DMS 273 treated with DMSO at 0.1 percent for 48 hours (cell line): ENCODE results near the gene TMEM178A.
A peak's percentile ranks its signal among the peaks of the same experiment; 100 is the strongest.

Experiments used
- DNase-seq: peaks from one replicate; lab custom pipeline; 2025; lab: John Stamatoyannopoulos, UW

The TMEM178A gene

GRCh38 chr2:39679805-39680204 is 14.1 kb downstream of the TMEM178A start:
- DNase-seq = no peak

- no peak for DNase-seq
These were observed 16.5 kb downstream of the TMEM178A start for GRCh38 chr2:39682066-39682692.

- DNase-seq = no peak
These were observed 17.4 kb downstream of the TMEM178A start for GRCh38 chr2:39683022-39683699.

- DNase-seq = no peak
These were observed 18.7 kb downstream of the TMEM178A start for GRCh38 chr2:39684464-39684863.

- no peak for DNase-seq
These were observed 19.4 kb downstream of the TMEM178A start for GRCh38 chr2:39685126-39685525.

- no peak for DNase-seq
These were observed 20.7 kb downstream of the TMEM178A start for GRCh38 chr2:39686456-39686855.

GRCh38 chr2:39688181-39688580 is 22.5 kb downstream of the TMEM178A start:
- no peak for DNase-seq

- no peak for DNase-seq
These were observed 23.6 kb downstream of the TMEM178A start for GRCh38 chr2:39689272-39689841.

GRCh38 chr2:39689876-39690275 is 24.2 kb downstream of the TMEM178A start:
- DNase-seq = no peak

- no peak for DNase-seq
These were observed 27.5 kb downstream of the TMEM178A start for GRCh38 chr2:39693245-39693644.

GRCh38 chr2:39696101-39696553 is 30.4 kb downstream of the TMEM178A start:
- peak; percentile 92 for DNase-seq

- peak; percentile 81 for DNase-seq
These were observed 31.1 kb downstream of the TMEM178A start for GRCh38 chr2:39696838-39697237.

GRCh38 chr2:39697454-39697853 is 31.7 kb downstream of the TMEM178A start:
- DNase-seq = peak; percentile 68

- DNase-seq = no peak
These were observed 35.4 kb downstream of the TMEM178A start for GRCh38 chr2:39701137-39701536.

- peak; percentile 21 for DNase-seq
These were observed 37.6 kb downstream of the TMEM178A start for GRCh38 chr2:39703181-39703872.

GRCh38 chr2:39704540-39704939 is 38.8 kb downstream of the TMEM178A start:
- DNase-seq = no peak

GRCh38 chr2:39705638-39706037 is 39.9 kb downstream of the TMEM178A start:
- no peak for DNase-seq

- no peak for DNase-seq
These were observed 40.6 kb downstream of the TMEM178A start for GRCh38 chr2:39706312-39706711.

- DNase-seq = no peak
These were observed 41.2 kb downstream of the TMEM178A start for GRCh38 chr2:39706945-39707344.

GRCh38 chr2:39708003-39708402 is 42.3 kb downstream of the TMEM178A start:
- no peak for DNase-seq

GRCh38 chr2:39710807-39711206 is 45.1 kb downstream of the TMEM178A start:
- no peak for DNase-seq

- DNase-seq = no peak
These were observed 47.2 kb downstream of the TMEM178A start for GRCh38 chr2:39712953-39713352.

- no peak for DNase-seq
These were observed 49.4 kb downstream of the TMEM178A start for GRCh38 chr2:39715095-39715494.
